ENCODE data around the gene MED12. TPM values are rescaled to one million over a fixed set of nuclear protein-coding genes. Genes with fewer than 3 reads are reported as not detected.
A peak's percentile ranks its signal among the peaks of the same experiment; 100 is the strongest.
"Not testable (repeated sequence)": the region's sequence is repeated elsewhere in the genome, so short reads cannot be mapped to it uniquely, and the experiment has no call there.

The MED12 gene
- total RNA-seq, 1 experiment from 2014 or later: 44.1 TPM

DNA sequence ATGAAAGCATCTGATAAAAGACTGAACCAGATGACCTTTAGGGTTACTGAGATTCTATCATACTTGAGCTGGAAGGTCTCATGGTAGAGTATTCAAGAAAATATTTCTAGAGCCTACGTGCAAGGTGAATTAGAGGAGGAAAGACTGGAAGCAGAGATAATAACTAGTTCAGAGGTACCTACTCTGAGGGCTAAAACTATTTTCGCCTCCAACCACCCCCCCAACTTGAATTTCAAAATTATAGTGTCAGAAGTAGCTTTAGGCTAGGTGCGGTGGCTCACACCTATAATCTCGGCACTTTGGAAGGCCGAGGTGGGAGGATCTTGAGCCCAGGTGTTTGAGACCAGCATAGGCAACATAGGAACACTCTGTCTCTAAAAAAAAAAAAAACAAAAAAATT, 57.1 kb downstream of the MED12 start:
- BruUV-seq (replicated peaks): no TSS peak
- CTCF ChIA-PET: interaction anchor here (0.7 kb wide), 1 partner anchor 73 kb away, joined by 6 read pairs; no protein-coding TSS in a partner anchor
- DNase-seq: no peak
- TF ChIP-seq, protein P1, sequence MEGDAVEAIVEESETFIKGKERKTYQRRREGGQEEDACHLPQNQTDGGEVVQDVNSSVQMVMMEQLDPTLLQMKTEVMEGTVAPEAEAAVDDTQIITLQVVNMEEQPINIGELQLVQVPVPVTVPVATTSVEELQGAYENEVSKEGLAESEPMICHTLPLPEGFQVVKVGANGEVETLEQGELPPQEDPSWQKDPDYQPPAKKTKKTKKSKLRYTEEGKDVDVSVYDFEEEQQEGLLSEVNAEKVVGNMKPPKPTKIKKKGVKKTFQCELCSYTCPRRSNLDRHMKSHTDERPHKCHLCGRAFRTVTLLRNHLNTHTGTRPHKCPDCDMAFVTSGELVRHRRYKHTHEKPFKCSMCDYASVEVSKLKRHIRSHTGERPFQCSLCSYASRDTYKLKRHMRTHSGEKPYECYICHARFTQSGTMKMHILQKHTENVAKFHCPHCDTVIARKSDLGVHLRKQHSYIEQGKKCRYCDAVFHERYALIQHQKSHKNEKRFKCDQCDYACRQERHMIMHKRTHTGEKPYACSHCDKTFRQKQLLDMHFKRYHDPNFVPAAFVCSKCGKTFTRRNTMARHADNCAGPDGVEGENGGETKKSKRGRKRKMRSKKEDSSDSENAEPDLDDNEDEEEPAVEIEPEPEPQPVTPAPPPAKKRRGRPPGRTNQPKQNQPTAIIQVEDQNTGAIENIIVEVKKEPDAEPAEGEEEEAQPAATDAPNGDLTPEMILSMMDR (IDR thresholded peaks at IDR 0.05; ENCODE audit: insufficient read depth in 1 of 2, low read depth in 1 of 2, low read length in 1 of 2, severe bottlenecking in 1 of 2, unreplicated experiment in 1 of 2): no peak
- Mint-ChIP-seq H3K36me3 (ENCODE audit: insufficient read depth, unreplicated experiment) (no peaks in the 10 kb centered on the region), H3K27me3 (ENCODE audit: insufficient read depth, unreplicated experiment) (no peaks in the 10 kb centered on the region), H3K4me3 (ENCODE audit: unreplicated experiment) (no peak overlapping the region), H3K27ac (ENCODE audit: unreplicated experiment) (no peak overlapping the region), H3K9me3 (ENCODE audit: unreplicated experiment) (no peaks in the 10 kb centered on the region), H3K4me1 (ENCODE audit: low read depth, unreplicated experiment) (peaks cover 20% of the 10 kb centered on the region)
- H3K36me3 ChIP-seq (ENCODE audit: control insufficient read depth, insufficient read depth, low read length): no peaks in the 10 kb centered on the region
- H3K4me1 ChIP-seq: peaks cover 18% of the 10 kb centered on the region; the same call in 1 of the 2 replicates
- H3K9me3 ChIP-seq: no peaks in the 10 kb centered on the region
- H3K27me3 ChIP-seq (replicated peaks; ENCODE audit: control insufficient read depth, insufficient read depth, low read length): no peaks in the 10 kb centered on the region
- intact Hi-C loops (cut with micrococcal nuclease; ENCODE audit: unreplicated experiment): loop anchor here (5.0 kb wide), 2 partner anchors 48 to 108 kb away; partner anchors contain the start of gene SNX12
- POLR2A ChIA-PET: interaction anchor here (0.7 kb wide), 1 partner anchor 203 kb away, joined by 14 read pairs; no protein-coding TSS in a partner anchor
- no peak overlapping the region for H3K4me3 ChIP-seq (ENCODE audit: low read depth, low read length)

DNA sequence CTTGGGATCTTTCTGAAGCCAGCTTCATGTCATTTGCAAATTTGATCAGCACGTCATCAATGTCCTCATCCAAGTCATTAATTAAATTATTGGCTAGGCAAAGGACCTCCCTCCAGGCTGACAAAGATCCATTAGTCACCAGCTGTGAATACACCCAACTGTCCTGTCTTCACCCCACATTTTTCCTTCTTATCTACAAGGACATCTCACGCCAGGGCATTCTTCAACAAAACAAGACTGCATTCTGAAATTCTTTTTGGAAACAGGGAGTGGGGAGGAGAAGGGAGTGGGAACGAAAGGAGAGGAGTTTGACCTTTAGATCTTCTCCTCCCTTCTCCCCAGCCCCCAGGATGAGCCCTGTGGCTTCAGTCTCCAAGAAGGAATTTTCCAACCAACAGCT, 58.9 kb downstream of the MED12 start:
- H3K27me3 Mint-ChIP-seq (ENCODE audit: insufficient read depth, unreplicated experiment): no peaks in the 10 kb centered on the region
- H3K36me3 ChIP-seq (ENCODE audit: control insufficient read depth, insufficient read depth, low read length): no peaks in the 10 kb centered on the region
- no peak overlapping the region for H3K27ac Mint-ChIP-seq (ENCODE audit: unreplicated experiment)
- peaks cover 21% of the 10 kb centered on the region; the same call in 1 of the 2 replicates for H3K4me1 ChIP-seq
- no peaks in the 10 kb centered on the region for H3K9me3 Mint-ChIP-seq (ENCODE audit: unreplicated experiment)
- peaks cover 3% of the 10 kb centered on the region for H3K36me3 Mint-ChIP-seq (ENCODE audit: insufficient read depth, unreplicated experiment)
- no peaks in the 10 kb centered on the region for H3K27me3 ChIP-seq (replicated peaks; ENCODE audit: control insufficient read depth, insufficient read depth, low read length)
- H3K4me3 Mint-ChIP-seq (ENCODE audit: unreplicated experiment): no peak overlapping the region
- no peak overlapping the region for H3K4me3 ChIP-seq (ENCODE audit: low read depth, low read length)
- no TSS peak for BruUV-seq (replicated peaks)
- DNase-seq: peak in 1 of 2 experiments; percentile 33
- H3K9me3 ChIP-seq: no peaks in the 10 kb centered on the region
- intact Hi-C loops (cut with micrococcal nuclease; ENCODE audit: unreplicated experiment): loop anchor here (5.0 kb wide), 2 partner anchors 50 to 110 kb away; partner anchors contain the start of gene SNX12
- TF ChIP-seq, protein P1 (IDR thresholded peaks at IDR 0.05; ENCODE audit: insufficient read depth in 1 of 2, low read depth in 1 of 2, low read length in 1 of 2, severe bottlenecking in 1 of 2, unreplicated experiment in 1 of 2): no peak
- ChIA-PET CTCF (interaction anchor here (0.7 to 0.9 kb wide), 2 partner anchors 18 to 49 kb away, joined by 3 to 4 read pairs; no protein-coding TSS in a partner anchor), POLR2A (no interaction called here)
- peaks cover 13% of the 10 kb centered on the region for H3K4me1 Mint-ChIP-seq (ENCODE audit: low read depth, unreplicated experiment)

DNA sequence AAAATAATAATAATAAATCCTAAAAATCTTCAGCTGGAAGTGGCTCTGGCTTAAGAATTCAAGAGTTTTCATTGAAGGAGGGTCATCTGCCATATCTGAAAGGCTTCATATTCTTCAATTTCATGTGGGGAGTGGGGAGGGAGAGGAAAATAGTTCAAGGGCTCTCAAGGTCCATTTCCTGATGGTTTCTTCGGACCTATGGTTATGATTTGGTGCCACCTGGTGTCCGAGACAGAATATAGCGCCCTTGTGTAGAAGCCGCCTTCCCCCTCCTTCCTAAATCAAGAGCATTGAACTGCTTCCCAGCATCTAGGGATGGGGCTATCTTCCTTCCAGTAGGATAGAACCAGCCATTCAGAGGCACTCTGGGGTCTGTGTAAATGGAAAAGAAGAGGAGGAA, 60.5 kb downstream of the MED12 start:
- Mint-ChIP-seq H3K27me3 (ENCODE audit: insufficient read depth, unreplicated experiment) (no peaks in the 10 kb centered on the region), H3K9me3 (ENCODE audit: unreplicated experiment) (no peaks in the 10 kb centered on the region), H3K4me1 (ENCODE audit: low read depth, unreplicated experiment) (peaks cover 13% of the 10 kb centered on the region), H3K4me3 (ENCODE audit: unreplicated experiment) (no peak overlapping the region), H3K27ac (ENCODE audit: unreplicated experiment) (no peak overlapping the region), H3K36me3 (ENCODE audit: insufficient read depth, unreplicated experiment) (peaks cover 9% of the 10 kb centered on the region)
- POLR2A ChIA-PET: interaction anchor here (0.5 kb wide), 1 partner anchor 105 kb away, joined by 3 read pairs; the partner anchor contains the start of gene NONO
- intact Hi-C loops (cut with micrococcal nuclease; ENCODE audit: unreplicated experiment): loop anchor here (1.0 to 5.0 kb wide), 5 partner anchors 52 to 209 kb away; partner anchors contain the start of gene SNX12
- no peaks in the 10 kb centered on the region for H3K36me3 ChIP-seq (ENCODE audit: control insufficient read depth, insufficient read depth, low read length)
- DNase-seq: peak; percentile 52 to 59
- CTCF ChIA-PET: no interaction called here
- BruUV-seq (replicated peaks): no TSS peak
- no peak overlapping the region for H3K4me3 ChIP-seq (ENCODE audit: low read depth, low read length)
- no peaks in the 10 kb centered on the region for H3K27me3 ChIP-seq (replicated peaks; ENCODE audit: control insufficient read depth, insufficient read depth, low read length)
- H3K9me3 ChIP-seq: no peaks in the 10 kb centered on the region
- peaks cover 33% of the 10 kb centered on the region for H3K4me1 ChIP-seq
- TF ChIP-seq, protein P1 (IDR thresholded peaks at IDR 0.05; ENCODE audit: insufficient read depth in 1 of 2, low read depth in 1 of 2, low read length in 1 of 2, severe bottlenecking in 1 of 2, unreplicated experiment in 1 of 2): peak; percentile 51 to 55

DNA sequence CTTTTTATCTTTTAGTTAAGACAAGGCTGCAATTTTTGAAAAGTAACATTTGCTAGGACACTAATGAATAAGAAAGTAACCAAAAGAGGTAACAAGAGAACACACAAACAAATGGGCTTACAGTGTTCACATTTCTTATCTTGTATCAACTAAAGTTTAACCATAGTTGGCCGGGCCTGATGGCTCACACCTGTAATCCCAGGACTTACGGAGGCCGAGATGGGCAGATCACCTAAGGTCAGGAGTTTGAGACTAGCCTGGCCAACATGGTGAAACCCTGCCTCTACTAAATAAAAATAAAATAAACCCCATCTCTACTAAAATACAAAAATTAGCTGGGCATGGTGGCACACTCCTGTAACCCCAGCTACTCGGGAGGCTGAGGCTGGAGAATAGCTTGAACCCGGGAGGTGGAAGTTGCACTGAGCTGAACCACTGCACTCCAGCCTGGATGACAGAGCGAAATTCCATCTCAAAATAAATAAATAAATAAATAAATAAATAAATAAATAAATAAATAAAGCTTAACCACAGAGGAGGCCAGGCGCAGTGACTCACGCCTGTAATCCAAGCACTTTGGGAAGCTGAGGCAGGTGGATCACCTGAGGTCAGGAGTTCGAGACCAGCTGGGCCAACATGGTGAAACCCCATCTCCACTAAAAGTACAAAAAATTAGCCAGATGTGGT, 62.3 kb downstream of the MED12 start:
- H3K4me3 ChIP-seq (ENCODE audit: low read depth, low read length); H3K36me3 Mint-ChIP-seq (ENCODE audit: insufficient read depth, unreplicated experiment); H3K27ac Mint-ChIP-seq (ENCODE audit: unreplicated experiment); BruUV-seq (replicated peaks); H3K27me3 Mint-ChIP-seq (ENCODE audit: insufficient read depth, unreplicated experiment); H3K9me3 ChIP-seq; DNase-seq; CTCF ChIA-PET; H3K27me3 ChIP-seq (replicated peaks; ENCODE audit: control insufficient read depth, insufficient read depth, low read length); H3K9me3 Mint-ChIP-seq (ENCODE audit: unreplicated experiment); H3K36me3 ChIP-seq (ENCODE audit: control insufficient read depth, insufficient read depth, low read length); intact Hi-C loops (cut with micrococcal nuclease; ENCODE audit: unreplicated experiment): not testable (repeated sequence)
- peaks cover 50% of the 10 kb centered on the region for H3K4me1 ChIP-seq
- POLR2A ChIA-PET: interaction anchor here (0.6 to 1.6 kb wide), 2 partner anchors 36 to 37 kb away, joined by 3 to 8 read pairs; no protein-coding TSS in a partner anchor
- peaks cover 13% of the 10 kb centered on the region for H3K4me1 Mint-ChIP-seq (ENCODE audit: low read depth, unreplicated experiment)
- H3K4me3 Mint-ChIP-seq (ENCODE audit: unreplicated experiment): peak overlapping the region; percentile 76

All from Caco-2 (cell line).